Measurements from ENCODE around the gene CCL18.
"Not testable (repeated sequence)": the region's sequence is repeated elsewhere in the genome, so short reads cannot be mapped to it uniquely, and the experiment has no call there.

The CCL18 gene

GRCh38 chr17:36063786-36064541 lies at the start of gene CCL18:
Gene CCL18 (plus strand): TSS chr17:36064272. CDS start chr17:36064343, 71 bp downstream.
- DNase-seq = no peak

GRCh38 chr17:36014946-36015345 lies 49.1 kb upstream of the CCL18 start:
- no peak for DNase-seq

- not testable (repeated sequence) for DNase-seq
These were observed 48.2 kb upstream of the CCL18 start for GRCh38 chr17:36015895-36016294.

- DNase-seq = no peak
These were observed 47.5 kb upstream of the CCL18 start for GRCh38 chr17:36016555-36016954.

DNA sequence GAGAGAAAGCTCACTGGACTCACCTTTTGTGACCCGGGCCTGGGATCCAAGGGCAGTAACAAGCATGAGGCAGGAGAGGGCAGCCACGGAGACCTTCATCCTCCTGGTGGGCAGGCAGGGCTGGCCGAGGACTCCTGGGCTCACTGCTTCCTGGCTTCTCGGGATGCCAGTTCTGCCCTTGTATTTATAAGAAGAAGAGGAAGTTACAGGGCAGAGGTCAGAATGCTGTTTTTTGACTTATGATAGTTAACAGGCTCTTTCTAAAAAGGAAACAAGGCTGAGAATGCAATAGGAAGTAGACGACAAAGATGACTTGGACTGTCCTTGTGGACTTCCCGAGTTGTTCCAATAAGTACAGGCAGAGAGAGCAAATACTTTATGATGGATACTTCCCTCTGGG lies 46.3 kb upstream of the CCL18 start, which contains the start of gene CCL23:
Gene CCL23, minus strand, starts transcription at position 174 of the 400 bp plus-strand sequence. Its CDS starts 75 bp downstream, at position 99.
- DNase-seq = no peak

DNA sequence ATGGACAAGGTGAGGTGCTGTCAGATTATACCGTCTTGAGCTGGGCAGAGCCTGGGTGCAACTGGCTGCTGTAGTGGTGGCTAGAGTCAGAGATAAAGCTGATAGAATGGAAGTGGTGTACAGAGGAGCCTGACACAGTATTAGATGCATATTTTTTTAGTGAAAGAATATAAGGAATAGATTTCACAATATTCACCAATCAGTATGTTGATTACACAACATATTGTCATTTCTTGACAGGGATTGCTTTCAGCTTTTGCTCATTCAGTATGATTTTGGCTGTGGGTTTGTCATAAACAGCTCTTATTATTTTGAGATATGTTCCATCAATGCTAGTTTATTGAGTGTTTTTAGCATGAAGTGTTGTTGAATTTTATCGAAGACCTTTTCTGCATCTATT lies 44.6 kb upstream of the CCL18 start:
- DNase-seq = no peak

- no peak for DNase-seq
These were observed 39.8 kb upstream of the CCL18 start for GRCh38 chr17:36024106-36024869.

DNA sequence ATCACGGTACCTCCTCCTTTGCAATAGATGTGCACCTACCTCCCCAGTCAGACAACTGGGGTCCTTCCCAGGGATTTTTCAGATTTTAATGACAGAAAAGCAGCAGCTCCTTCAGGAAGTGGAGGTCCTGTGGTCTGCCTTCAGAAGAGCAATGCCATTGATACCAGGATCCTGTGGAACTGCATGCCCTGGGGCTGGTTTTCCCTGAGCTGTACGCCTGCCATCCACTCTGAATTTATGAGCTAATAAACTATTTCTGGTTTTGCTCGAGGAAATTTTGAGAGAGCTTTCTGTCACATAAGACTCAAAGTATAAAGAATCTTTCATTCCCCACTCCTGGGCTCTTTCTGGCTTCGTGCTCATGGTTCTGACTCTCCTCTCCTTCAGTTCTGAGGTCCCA lies 36.3 kb upstream of the CCL18 start:
- DNase-seq = no peak

GRCh38 chr17:36030956-36031355 lies 33.1 kb upstream of the CCL18 start:
- no peak for DNase-seq

- DNase-seq = no peak
These were observed 29.9 kb upstream of the CCL18 start for GRCh38 chr17:36034127-36034526.

GRCh38 chr17:36036235-36036634 lies 27.8 kb upstream of the CCL18 start:
- DNase-seq = no peak

GRCh38 chr17:36048066-36048465 lies 16.0 kb upstream of the CCL18 start:
- DNase-seq = no peak

DNA sequence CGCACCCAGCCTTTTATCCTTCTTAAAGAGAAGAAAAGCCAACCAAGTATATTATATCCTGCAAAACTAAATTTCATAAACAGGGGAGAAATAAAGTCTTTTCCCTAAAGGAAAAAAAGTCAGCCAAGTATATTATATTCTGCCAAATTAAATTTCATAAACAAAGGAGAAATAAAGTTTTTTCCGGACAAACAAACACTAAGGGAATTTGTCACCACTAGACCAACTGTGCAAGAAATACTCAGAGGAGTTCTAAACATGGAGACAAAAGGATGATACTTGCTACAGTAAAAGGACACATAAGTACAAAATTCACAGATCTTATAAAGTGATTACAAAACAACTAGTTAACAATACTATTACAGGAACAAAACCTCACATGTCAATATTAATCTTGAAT lies 14.4 kb upstream of the CCL18 start:
- no peak for DNase-seq

DNA sequence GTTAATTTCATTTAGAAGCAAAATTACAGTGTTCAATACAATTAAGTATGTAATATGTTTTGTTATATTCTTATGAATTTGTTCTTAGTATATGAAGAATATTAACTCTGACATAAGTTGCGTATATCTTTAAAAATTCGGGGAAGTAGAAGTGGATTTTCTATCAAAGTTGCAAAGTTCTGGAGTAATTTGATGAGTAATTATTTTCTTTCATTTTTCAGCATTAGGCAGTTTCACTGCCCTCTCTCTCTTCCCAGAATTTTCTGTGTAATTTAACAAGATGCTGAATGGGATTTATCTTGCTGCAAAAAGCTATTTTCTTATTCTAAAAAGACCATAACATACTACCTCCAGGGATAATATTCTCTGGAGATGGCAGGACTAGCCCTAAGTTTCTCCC lies 8.9 kb upstream of the CCL18 start:
- DNase-seq = no peak

GRCh38 chr17:36055921-36056520 lies 8.1 kb upstream of the CCL18 start:
- no peak for DNase-seq

DNA sequence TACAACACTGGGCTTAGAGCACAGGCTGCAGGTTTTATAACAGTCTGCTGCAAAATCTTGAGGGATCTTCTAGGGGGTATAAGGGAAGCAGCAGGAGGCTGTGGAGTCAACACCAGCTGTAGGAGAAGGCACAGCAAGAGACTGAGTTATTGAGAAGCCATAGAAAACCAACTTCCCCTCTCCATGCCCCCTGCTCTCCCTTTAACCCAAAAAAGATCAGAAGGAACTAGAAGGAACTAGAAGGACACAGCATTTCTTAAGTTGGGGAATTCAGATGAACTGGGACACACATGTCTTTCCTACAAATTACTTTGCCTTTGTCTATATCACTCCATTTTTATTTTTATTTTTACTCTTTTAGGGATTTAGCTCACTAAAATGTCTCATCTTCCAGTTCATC lies 6.2 kb upstream of the CCL18 start:
- DNase-seq = no peak

DNA sequence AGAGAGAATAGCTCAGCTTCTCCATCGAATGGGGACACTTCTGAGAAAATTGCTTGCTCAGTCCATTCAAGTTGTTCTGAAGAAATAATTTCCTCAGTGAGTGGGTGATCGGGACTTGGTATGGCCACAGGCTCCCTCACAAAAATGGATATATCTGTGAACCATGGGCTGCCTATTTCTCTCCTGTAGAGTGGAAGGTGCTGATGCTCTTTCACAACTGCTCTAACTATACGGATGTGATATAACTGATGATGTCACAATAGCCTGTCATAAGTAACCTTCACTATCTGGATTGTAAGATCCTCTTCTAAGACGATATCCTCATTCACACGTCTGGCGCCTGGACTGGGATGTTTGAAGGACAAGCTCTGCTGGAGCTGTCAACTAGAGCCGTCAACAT lies 4.7 kb upstream of the CCL18 start:
- DNase-seq = no peak

DNA sequence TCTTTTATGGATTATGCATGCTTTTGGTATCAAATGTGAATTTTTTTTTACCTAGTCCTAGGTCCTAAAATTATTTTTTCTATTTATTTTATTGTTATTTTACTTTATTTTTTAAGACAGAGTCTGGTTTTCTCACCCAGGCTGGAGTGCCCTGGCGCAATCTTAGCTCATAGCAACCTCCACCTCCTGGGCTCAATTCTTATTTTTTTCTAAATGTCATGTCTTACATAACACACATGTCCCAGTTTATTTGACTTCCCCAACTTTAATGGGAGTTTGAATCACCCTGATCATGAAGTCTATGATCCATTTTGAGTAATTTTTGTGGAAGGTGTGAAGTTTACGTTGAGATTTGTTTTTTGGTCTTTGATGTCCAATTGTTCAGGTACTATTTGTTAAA lies 3.3 kb upstream of the CCL18 start:
- DNase-seq = no peak

DNA sequence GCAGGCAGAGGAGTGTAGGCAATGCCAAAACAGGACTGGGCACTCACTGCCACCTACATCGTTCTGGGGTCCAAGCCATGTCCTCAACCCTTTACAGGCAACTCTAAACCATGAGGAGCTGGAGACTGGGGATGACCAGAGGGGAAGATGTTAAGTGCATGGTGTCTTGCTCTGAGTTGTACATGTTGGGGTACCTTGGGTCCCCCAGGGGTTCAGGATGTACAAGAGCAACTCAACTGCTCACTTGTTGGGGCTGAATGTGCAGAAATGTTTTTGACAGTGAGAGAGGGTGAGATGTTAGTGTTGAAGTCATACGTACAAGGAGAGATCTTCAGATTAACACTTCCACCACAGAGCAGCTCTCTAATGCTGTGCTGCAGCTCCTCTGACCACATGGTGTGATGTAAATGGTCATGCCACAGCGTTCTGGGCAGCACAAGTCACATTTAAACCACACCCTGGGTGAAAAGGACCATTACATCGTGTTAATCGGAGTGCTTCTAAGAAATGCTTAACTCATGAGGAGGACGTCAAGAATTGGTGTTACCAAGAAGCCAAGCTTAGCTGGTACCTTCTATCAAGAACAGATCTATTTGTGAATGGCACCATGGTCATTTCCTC lies 2.4 kb downstream of the CCL18 start:
- no peak for DNase-seq

DNA sequence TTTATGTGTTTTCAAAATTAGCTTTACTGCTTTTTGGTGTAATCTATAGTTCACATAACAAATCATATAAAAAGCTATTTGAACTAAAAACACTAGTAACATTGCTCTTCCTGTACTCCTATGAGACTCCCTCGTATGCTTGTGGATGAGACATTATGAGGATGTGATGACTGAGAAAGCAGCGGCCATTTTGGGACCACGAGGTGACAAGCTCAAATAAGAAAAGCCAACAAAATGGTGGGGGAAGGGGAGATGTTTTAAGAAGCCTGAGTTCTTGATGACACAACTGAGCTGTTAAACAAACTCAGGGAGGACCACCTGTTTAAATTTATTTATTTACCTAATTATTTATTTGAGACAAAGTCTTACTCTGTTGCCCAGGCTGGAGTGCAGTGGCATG lies 4.5 kb downstream of the CCL18 start:
- no peak for DNase-seq

DNA sequence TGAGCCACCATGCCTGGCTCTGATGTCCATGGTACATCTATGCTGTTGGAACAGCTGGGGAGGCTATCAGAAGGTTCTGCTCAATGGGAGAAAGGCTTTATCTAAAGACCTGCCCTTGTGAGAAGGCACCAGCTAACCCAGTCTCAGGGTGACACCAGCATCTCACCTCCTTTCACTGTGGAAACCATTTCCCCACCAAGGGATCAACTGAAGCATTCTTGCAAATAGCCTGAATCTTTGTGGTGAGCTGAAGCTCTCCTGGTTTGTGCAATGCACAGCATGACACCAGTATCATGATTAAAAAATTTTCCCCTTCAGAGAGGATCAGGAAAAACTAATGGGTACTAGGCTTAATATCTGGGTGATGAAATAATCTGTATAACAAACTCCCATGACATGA lies 5.1 kb downstream of the CCL18 start:
- DNase-seq = no peak

DNA sequence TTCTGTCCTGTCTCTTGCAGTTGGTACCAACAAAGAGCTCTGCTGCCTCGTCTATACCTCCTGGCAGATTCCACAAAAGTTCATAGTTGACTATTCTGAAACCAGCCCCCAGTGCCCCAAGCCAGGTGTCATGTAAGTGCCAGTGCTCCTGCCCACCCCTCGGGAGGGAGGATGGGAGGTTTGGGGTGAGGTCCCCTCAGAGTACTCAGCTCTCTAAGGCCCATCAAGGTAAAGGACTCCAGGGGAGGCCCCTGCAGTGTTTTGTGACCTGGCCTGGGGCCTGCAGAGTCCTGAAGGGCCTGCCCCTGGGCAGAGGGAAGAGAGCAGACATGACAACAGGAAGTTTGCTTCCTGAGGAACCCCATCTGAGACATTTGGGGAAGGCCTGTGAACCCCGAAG lies 6.4 kb downstream of the CCL18 start:
- DNase-seq = no peak

DNA sequence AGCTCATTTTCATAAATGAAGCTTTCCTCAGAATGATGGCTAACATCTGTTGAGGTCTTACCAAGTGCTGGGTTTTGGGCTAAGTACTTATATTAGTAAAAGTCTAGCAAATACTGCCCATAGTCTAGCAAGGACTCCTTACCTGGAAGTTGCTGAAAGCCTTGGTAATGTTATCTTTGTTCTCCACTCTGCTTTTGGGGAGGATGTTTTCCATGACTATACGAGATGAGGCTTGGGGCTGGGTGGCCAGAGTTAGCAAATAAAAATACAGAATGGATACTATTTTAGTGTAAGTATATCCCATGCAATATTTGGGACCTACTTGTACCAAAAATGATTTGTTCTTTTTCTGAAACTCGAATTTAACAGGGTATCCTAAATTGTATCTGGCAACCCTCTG lies 7.7 kb downstream of the CCL18 start:
- no peak for DNase-seq

Data from NCI-H1436 treated with DMSO at 0.1 percent for 48 hours (cell line).